HTERT RPE-1 (cell line): ENCODE data around the gene TBC1D14.
"Not testable (repeated sequence)": the region's sequence is repeated elsewhere in the genome, so short reads cannot be mapped to it uniquely, and the experiment has no call there.

Experiments used
- in situ Hi-C: fragments of 300-500 bp; cut with MboI; formaldehyde crosslinking; loops from 4 replicates; pipeline ENCODE4 v1.14.3; 2020; ENCODE audit warnings: low sequenced_read_pairs

Gene TBC1D14

GRCh38 chr4:7075962-7076695 is 166.5 kb downstream of the TBC1D14 start:
- in situ Hi-C loops, result no loop called here

GRCh38 chr4:7076696-7077082 is 167.1 kb downstream of the TBC1D14 start:
- in situ Hi-C loops, result no loop called here

- in situ Hi-C loops, result no loop called here
Observed at GRCh38 chr4:7077371-7077770, 167.7 kb downstream of the TBC1D14 start.

GRCh38 chr4:7078025-7078424 is 168.4 kb downstream of the TBC1D14 start:
- in situ Hi-C loops, result no loop called here

- in situ Hi-C loops, result not testable (repeated sequence)
Observed at GRCh38 chr4:7079483-7079882, 169.9 kb downstream of the TBC1D14 start.

GRCh38 chr4:7079909-7080308 is 170.3 kb downstream of the TBC1D14 start:
- in situ Hi-C loops, result not testable (repeated sequence)
